GM06990 (cell line): ENCODE data around the gene GPS2.

Source experiments
- DNase-seq: peaks from one replicate; pipeline ENCODE4 v3.0.0-alpha.2; 2011; ENCODE audit not compliant: insufficient read length; ENCODE audit errors: extremely low read depth
- H3K27me3 ChIP-seq: replicated peaks from 2 replicates; pipeline ENCODE4 v1.6.0; 2011; ENCODE audit warnings: low read length; ENCODE audit not compliant: control insufficient read depth, insufficient read depth
- H3K36me3 ChIP-seq: 2 replicates; pipeline ENCODE4 v1.5.1; 2011; ENCODE audit warnings: low read length; ENCODE audit not compliant: control insufficient read depth, insufficient read depth
- H3K4me3 ChIP-seq: replicated peaks from 2 replicates; pipeline ENCODE4 v1.5.1; 2011; ENCODE audit warnings: low read depth, mild to moderate bottlenecking, control low read depth, low read length
- CTCF ChIP-seq: IDR thresholded peaks from 2 replicates; pipeline ENCODE4 v1.5.1; 2011; ENCODE audit warnings: low read length, control low read depth, mild to moderate bottlenecking, inconsistent platforms; ENCODE audit not compliant: insufficient read depth, poor library complexity, severe bottlenecking

Gene GPS2

GRCh38 chr17:7285679-7286078 is 29.5 kb downstream of the GPS2 start:
- no peak for TF ChIP-seq CTCF
- H3K36me3 ChIP-seq = no peaks in the 10 kb centered on the region
- no peak overlapping the region for H3K4me3 ChIP-seq
- H3K27me3 ChIP-seq = no peaks in the 10 kb centered on the region; the same call in 1 of the 2 replicates
- no peak for DNase-seq

- no peaks in the 10 kb centered on the region; the same call in 1 of the 2 replicates for H3K27me3 ChIP-seq
- no peak for DNase-seq
- no peak overlapping the region for H3K4me3 ChIP-seq
- no peaks in the 10 kb centered on the region for H3K36me3 ChIP-seq
- TF ChIP-seq CTCF = no peak
Measured at GRCh38 chr17:7284911-7285310, 30.2 kb downstream of the GPS2 start.

- no peak for DNase-seq
- Histone ChIP-seq H3K4me3 (no peak overlapping the region), H3K36me3 (no peaks in the 10 kb centered on the region), H3K27me3 (no peaks in the 10 kb centered on the region; the same call in 1 of the 2 replicates)
- TF ChIP-seq CTCF = no peak
Measured at GRCh38 chr17:7283471-7284216, 31.5 kb downstream of the GPS2 start.

GRCh38 chr17:7282752-7283321 is 32.3 kb downstream of the GPS2 start:
- Histone ChIP-seq H3K27me3 (no peaks in the 10 kb centered on the region), H3K4me3 (no peak overlapping the region), H3K36me3 (no peaks in the 10 kb centered on the region)
- no peak for DNase-seq
- peak; percentile 11 for TF ChIP-seq CTCF

GRCh38 chr17:7281953-7282751 is 33.0 kb downstream of the GPS2 start:
- no peaks in the 10 kb centered on the region for H3K27me3 ChIP-seq
- no peaks in the 10 kb centered on the region for H3K36me3 ChIP-seq
- H3K4me3 ChIP-seq = peak overlapping the region; percentile 58
- DNase-seq = no peak
- no peak for TF ChIP-seq CTCF
